Superior temporal gyrus (tissue), 1 donor: ENCODE measurements around the gene TPGS1.
A peak's percentile ranks its signal among the peaks of the same experiment; 100 is the strongest.

ENCODE experiments used
- DNase-seq: peaks from one replicate; pipeline ENCODE4 v3.0.0-alpha.2; 2016; ENCODE audit errors: extremely low spot score

TPGS1 gene

DNA sequence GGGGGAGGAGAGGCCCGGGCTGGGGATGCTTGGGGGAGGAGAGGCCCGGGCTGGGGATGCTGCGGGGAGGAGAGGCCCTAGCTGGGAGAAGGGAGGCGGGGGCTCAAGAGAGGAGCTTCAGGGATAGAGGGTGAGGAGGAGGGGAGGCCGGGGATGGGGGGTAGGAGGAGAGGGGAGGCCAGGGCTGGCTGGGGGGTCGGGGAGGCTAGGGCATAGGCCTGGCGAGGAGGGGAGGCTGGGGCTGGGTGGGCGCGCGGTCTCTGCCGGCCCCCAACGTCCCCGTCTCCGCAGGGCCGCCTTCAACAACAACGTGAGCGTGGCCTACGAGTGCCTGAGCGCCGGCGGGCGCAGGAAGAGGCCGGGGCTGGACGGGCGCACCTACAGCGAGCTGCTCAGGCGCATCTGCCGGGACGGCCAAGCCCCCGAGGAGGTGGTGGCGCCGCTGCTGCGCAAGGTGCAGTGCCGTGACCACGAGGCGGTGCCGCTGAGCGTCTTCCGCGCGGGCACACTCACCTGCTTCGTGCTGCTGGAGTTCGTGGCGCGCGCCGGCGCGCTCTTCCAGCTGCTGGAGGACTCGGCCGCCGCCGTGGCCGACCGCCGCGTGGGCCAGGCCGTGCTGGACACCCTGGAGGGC lies 11.4 kb downstream of the TPGS1 start:
- DNase-seq = no peak

DNA sequence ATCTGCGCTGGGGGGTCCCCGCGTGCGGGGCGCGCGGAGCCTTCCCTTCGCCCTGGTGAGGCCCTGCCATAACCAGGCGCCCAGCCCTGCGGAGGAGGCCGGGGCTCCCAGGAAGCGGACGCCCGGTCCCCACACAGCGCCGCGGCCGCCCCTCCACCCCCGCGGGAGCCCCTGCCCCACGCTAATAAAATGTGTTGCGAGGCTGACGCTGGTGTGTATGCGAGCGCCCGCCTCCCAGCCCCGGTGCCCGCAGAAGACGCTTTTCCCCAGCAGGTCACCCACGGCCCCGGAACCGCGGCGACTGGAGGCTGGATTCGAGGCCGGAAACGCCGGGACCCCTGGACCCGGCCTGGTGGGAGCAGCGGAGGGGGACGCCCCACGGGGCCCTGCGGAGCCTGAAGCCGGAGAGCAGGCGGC lies 12.2 kb downstream of the TPGS1 start:
- no peak for DNase-seq

DNA sequence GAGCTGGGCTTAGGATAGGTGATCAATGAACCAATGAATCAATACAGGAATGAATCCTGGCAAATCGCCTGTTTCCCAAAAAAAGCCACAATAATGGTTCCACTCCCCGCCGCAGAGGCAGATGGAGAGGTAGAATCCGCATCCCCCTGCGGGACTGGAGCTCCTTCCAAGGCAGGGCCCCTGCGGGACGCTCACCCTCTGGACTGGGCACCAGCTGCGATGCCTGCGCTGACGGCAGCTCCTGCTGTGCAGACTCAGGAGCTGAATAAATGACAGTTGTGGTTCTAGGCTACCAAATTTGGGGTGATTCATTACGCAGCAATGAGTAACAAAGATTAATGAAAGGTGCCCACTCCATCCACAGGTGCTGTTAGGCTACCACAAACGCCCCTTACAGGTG lies 15.4 kb downstream of the TPGS1 start:
- no peak for DNase-seq

DNA sequence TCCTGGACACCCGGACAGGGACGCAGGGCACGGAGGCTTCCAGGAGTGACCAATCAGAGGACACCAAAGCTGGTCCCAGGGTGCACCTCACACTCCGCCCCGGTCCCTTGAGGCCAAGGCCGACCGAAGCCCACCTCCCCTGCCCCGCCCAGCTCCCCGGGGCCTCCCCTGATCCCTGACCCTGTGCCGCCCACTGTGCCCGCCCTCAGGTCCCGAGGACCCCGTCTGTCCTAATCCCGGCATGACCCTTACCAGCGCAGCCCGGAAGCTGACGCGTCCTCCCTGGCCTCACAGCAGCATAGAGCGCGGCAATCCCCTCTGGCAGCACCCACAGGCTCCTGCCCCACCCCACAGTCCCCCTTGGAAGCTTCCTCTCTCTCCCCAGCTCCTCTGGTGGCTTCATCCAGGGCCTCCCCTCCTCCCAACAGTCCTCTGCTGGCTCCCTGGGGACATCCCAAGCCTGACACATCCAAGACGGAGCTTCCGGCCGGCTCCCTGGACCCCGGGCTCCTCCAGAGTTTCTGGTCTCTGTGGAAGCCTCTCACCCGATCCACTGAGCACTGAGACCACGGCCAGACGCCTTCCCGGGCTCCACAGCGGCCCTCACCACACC lies 16.9 kb downstream of the TPGS1 start:
- DNase-seq = no peak

DNA sequence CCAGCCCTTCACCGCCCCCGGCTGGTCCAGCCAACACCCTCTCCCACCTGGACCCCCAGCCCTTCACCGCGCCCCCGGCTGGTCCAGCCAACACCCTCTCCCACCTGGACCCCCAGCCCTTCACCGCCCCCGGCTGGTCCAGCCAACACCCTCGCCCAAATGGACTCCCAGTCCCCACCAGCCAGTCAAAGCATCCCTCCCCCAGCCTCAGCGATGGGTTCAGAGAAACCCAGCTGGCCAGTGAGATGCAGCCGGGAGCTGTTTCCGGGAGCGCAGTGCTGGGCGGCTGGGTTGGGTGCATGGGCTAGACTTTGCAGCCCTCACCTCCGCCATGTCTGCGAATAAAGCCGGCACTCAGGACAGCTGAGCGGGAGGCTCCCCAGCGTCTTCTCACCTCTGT lies 17.7 kb downstream of the TPGS1 start:
- DNase-seq = no peak

DNA sequence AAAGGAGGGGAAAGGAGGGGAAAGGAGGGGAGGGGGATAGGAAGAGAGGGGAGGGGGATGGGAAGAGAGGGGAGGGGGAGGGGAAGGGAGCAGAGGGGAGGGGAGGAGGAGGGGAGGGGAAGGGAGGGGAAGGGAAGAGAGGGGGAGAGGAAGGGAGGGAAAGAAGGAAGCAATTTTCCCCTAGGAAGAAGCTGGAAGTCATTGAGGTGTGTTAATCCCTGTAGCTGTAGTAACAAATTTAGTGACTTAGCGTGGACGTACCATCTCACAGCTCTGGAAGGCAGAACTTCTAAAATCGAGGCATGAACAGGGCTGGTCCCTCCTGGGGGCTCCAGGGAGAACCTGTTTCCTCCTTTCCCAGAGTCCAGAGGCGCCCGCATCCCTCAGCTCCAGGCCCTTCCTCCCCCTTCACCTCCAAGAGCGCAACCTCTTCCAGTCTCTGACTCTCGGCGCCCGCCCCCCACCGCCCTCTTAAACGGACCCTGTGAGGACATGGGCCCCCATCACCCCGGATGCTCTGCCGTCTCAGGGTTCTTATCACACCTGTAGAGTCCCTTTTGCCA lies 18.6 kb downstream of the TPGS1 start:
- DNase-seq = no peak

DNA sequence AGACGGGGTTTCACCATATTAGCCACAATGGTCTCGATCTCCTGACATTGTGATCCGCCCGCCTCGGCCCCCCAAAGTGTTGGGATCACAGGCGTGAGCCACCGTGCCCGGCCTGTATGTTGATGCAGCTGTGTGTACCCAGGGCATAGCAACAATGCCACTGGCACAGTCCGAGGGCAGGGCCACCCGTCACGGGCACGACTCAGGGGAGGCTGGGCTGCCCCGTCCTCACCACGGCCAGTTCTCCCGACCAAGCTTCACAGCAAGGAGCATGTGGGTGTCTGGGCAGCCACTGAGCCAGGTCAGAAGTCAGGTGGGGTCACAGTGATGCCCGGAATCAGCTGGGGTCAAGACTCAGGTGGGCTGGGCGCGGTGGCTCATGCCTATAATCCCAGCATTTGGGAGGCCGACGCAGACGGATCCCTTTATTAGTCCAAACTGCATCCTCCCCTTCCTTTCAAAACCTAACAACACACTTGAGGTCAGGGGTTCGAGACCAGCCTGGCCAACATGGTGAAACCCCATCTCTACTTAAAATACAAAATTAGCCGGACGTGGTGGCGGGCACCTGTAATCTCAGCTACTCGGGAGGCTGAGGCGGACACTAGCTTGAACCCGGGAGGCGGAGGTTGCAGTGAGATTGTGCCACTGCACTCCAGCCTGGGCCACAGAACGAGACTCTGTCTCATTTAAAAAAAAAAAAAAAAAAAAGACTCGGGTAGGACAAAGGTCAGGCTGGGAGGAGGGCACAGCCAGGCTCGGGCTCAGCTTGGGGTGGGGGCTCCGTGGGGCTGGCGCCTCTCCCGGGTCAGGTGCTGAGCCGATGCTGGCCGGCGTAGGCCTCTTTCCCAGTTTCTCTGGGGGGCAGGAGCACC lies 23.1 kb downstream of the TPGS1 start:
- no peak for DNase-seq

DNA sequence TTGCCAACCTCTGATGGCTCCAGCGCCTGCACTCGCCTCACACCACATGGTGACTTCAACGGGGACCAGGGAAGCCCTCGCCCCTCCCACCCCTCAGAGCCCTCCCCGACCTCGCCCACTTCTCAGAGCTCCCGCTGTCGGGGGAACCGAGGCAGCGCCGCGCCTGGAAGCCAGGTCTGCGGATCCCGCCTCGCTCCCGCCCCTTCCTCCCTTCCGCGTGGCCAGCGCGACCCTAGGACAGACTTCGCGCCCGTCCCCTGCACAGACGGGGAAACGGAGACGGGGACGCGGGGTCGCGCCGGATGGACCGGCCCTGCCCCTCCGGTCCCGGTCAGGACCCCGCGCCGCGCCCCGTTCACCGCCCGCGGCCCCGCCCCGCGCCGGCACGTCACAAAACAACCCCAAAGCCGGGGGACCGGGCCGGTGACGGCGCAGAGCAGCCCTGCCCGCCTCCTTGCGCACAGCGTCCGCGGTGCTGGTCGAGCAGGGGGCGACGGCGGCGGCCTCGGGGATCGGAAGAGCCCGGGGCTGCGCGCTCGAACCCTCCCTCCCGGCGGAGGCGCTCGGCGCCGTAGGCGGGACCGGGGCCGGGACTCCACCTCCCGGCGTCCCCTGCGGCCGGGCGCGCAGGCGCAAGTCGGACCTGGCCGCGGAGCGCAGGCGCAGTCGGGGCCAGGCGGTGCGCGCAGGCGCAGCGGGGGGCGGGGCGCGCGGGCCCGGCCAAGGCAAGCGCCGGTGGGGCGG lies 23.9 kb downstream of the TPGS1 start:
- peak; percentile 71 for DNase-seq

DNA sequence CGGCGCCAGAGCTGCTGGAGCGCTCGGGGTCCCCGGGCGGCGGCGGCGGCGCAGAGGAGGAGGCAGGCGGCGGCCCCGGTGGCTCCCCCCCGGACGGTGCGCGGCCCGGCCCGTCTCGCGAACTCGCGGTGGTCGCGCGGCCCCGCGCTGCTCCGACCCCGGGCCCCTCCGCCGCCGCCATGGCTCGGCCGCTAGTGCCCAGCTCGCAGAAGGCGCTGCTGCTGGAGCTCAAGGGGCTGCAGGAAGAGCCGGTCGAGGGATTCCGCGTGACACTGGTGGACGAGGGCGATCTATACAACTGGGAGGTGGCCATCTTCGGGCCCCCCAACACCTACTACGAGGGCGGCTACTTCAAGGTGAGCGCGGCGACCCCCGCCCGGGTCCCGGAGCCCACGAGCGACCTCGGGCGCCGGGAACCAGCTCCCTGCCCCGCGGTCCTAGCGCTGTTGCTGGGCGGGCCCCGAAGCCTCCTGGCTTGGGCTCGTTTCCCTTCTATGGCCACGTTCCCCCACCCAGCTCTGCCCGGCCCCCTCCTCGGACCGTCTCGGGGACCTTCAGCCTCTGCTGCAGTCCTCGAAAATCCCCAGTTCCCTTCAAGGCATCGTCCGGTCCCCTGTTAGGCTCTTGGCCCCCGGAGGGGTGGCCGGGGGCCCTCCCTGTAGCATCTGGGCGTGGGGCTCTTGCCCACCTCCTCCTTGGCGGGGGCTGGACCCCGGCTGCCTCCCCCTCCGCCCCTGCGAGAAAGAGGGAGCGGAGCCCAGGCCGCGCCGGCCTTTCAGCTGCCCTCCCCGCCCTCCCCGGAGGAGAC lies 24.7 kb downstream of the TPGS1 start, which contains the start of gene CDC34:
Gene CDC34, plus strand, starts transcription at position 8 of the 808 bp plus-strand sequence. Its CDS starts 172 bp downstream, at position 180.
- DNase-seq = peak; percentile 8

DNA sequence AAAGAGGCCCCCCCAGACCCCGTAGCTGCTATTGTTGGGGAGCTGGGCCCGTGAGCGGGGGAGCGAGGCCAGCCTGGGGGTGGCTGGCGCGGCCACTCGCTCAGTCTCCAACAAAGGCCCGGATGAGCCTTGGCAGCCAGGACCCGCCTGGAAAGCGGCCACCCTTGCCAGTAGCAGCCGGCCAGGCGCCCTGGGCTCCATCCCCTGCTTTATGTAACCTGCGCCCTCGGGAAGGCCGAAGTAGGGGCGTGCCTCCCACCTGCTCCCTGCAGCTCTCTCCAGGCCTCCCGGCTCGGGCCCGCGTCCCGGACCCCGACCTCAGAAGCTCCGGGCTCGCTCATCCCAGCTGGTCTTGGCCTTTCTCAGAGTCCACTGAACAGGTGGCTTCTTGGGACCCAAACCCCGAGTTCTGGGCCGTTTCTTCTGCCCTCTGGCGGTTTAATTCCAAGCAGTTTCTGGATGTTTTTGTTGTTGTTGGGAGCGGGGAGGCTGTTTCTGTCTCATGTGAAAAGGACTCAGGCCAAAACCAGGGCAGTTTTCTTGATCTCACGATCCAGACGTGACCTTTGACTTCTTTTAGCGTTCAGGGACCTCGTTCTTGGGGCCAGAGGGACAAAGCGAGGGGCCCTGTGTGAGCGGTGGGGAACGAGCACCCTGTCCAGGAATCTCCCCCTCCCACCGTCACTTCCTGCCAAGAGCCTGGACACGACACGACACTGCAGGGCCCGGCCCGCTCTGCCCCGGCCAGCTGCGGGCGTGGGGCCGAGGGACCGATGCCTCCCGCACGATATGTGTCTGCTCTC lies 25.5 kb downstream of the TPGS1 start:
- peak; percentile 72 for DNase-seq

DNA sequence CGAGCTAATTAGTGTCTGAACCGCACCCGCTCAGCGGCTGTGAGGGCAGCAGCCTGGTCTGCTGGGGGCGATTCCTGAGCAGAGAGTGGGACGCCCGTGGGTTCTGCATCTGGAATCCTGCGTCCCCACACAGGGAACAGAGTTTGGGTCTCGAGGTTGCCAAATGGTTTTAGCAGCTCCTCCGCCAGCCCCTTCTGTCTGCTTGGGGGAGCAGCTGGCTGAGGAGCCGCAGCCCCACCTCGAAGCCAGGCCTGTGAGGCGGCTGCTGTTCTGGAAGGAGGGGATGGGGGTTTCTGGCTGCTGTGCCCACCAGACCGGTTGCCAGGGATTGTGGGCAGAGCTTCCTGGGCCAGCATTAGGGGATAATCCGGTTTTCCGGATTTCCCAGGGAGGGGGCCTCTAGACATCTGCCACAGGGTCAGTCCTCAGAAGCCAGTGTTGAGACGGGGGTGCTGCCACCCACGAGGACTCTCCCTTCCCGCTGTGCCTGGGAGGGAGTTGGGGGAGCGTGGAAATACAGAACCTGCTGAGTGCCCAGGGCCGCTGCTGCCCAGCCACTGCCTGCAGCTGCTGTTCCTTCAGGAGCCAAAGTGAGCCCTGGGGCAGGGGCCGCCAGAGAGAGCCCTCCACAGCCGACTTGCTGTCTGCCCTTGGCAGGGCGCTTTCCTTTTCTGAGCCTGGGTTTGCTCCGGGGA lies 26.2 kb downstream of the TPGS1 start:
- DNase-seq = no peak

DNA sequence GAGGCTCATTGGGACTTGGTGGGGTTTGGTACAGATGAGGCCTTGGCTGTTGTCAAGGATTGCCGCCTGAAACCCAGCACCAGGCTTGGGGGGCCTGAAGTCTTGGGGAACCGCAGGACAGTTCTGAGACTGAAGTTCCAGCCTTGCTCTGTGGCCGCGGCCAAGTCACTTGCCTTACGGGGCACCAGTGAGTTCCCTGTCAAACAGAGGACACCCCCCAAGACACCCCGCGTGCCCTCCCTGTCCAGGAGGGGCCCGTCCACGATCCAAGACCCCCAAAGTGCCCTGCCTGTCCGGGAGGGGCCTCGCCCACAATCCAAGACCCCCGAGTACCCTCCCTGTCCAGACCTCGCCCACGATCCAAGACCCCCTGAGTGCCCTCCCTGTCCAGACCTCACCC lies 26.8 kb downstream of the TPGS1 start:
- DNase-seq = no peak

DNA sequence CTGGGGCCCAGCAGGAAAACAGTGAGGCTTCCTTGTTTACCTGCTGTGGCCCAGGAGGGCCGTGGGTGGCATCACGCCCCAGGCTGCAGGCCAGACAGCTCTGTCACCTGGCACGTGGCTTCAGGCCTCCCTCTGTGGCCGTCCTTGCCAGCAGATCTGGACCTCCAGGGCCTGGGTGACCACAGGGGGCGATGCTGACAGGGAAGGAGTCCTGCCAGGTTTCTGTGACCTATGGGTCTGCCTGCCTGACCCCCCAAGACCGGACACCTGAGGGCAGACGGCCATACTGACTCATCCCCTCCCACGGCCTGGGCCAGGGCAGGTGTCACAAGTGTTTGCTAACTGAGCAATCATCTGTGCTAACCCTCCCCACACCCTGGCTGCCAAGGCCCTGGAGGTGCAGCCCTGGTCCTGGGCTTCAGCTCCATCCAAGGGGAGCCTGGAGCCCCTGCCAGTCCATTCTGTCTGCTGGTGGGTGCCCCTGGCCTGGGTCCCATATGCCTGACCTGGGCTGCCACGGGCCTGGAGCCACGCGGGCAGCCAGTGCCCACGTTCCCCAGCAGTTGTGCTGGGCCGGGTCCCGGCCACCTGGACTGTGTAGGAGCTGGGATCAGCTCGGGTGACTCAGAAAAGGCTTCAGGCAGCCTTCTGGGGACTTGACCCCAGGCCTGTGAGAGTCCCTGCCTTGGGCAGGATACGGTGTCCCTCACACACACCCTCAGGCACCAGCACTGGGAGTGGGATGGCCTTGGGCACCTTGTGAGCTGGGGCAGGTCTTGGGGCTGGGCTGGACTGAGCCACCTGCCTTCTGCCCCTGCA lies 27.9 kb downstream of the TPGS1 start:
- DNase-seq = no peak

DNA sequence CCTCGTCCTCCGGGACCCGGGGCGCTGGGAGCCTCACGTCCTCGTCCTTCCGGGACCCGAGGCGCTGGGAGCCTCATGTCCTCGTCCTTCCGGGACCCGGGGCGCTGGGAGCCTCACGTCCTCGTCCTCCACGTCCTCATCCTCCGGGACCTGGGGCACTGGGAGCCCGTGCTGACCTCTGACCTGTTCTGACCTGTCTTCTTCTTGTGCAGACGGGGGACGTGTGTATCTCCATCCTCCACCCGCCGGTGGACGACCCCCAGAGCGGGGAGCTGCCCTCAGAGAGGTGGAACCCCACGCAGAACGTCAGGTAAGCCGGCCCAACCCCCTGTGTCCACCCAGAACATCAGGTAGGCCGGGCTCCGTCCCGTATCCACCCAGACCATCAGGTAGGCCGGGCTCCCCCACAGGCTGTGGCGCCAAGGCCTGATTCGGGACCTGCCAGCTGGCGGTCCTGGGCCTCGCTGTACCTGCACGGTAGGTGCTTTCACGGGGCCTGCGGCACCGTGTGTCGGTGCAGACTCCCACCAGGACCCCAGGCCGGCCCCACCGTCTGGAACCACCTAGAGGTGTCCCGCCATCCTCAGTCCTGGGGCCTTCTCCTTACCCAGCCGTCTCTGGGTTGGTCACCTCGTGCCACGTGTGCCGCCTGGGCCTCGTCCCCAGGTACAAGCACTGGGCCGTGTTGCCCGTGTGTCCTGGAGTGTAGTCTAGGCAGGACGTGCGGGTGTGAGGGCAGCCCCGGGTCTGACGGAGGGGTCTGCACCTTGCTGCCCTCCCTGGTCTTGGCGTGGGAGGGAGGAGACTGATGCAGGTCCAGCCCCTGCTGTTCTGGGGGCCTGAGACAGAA lies 29.0 kb downstream of the TPGS1 start:
- no peak for DNase-seq

DNA sequence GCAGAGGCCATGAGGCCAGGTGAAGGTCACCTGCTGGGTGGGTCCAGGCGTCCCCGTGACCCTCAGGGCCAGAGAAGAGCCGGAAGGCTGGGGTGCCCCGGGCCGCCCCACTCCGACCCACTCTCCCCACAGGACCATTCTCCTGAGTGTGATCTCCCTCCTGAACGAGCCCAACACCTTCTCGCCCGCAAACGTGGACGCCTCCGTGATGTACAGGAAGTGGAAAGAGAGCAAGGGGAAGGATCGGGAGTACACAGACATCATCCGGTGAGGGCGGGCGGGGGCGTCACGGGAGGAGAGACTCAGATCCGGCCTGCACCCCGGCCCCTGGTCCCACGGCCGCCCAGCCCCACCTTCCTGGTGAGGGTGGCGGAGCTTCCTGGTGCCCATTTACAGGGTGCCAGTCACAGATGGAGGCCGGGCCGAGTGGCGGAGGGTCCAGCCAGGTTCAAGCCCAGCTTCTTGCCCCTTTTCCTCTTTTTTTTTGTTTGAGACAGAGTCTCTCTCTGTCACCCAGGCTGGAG lies 29.6 kb downstream of the TPGS1 start:
- no peak for DNase-seq

DNA sequence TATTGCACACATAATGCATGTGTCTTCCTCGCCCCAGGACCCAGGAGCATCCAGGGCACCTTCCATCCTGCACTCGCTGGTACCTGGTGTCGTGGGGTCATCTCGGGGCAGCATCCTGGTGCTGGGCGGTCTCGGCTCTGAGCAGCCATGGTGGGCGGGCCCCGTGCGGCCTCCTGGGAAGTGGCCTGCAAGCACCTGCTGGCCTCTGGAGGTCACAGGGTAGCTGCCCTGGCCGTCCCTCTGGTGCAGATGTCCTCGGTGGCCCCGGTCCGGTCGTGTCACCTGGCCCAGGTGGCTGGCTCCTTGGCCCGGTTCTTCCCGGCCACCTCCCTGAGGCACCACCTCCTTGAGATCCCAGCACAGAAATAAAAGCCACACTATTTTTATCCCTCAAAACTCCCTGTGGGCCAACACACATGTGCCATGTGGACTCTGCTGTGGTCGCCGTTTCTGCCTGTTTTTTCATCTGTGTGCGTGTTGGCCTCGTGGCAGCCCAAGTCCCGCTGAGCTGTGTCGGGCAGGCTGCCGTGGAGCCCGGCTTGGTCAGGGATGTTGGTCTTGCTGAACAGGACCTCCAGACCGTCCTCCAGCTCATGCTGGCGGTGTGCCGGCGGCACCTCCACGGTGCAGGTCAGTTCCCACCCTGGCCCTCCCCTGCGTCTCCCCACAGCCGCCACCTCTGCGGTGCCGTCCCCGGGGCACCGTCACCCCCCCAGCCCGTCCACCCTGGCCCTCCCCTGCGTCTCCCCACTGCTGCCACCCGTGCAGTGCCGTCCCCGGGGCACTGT lies 31.5 kb downstream of the TPGS1 start:
- DNase-seq = no peak
